SK-N-SH (cell line): ENCODE measurements around the gene NR2C1.

Source experiments
- CTCF ChIP-seq: fragments of 200-600 bp; sonication (generic); IDR thresholded peaks from 2 replicates; pipeline ENCODE4 v1.6.1; 2017; ENCODE audit warnings: antibody characterized with exemption, mild to moderate bottlenecking, moderate library complexity
- EP300 ChIP-seq, 2 experiments: IDR thresholded peaks; 2 replicates each; pipeline versions ENCODE4 v1.4.0 to v1.6.1; 2012; ENCODE audit warnings: borderline replicate concordance in 1 of 2, low read depth in 1 of 2, low read length in 1 of 2
- MAX ChIP-seq: IDR thresholded peaks from 2 replicates; pipeline ENCODE4 v1.4.0; 2012; ENCODE audit warnings: low read depth
- RAD21 ChIP-seq: IDR thresholded peaks from 2 replicates; pipeline ENCODE4 v1.6.1; 2012; ENCODE audit warnings: mild to moderate bottlenecking, low read length
- TAF1 ChIP-seq: IDR thresholded peaks from 2 replicates; pipeline ENCODE4 v1.6.1; 2012; ENCODE audit warnings: low read depth, mild to moderate bottlenecking, low read length, moderate library complexity, borderline replicate concordance

GRCh38 chr12:95014554-95014953 is 58.9 kb downstream of the NR2C1 start:
- TF ChIP-seq EP300 (IDR thresholded peaks at IDR 0.05; ENCODE audit: borderline replicate concordance in 1 of 2, low read depth in 1 of 2, low read length in 1 of 2), result no peak
- TF ChIP-seq CTCF, result no peak
- TF ChIP-seq MAX, result no peak
- TF ChIP-seq RAD21, result no peak
- TF ChIP-seq TAF1, result no peak
